ENCODE data around the gene VPS33B.

DNA sequence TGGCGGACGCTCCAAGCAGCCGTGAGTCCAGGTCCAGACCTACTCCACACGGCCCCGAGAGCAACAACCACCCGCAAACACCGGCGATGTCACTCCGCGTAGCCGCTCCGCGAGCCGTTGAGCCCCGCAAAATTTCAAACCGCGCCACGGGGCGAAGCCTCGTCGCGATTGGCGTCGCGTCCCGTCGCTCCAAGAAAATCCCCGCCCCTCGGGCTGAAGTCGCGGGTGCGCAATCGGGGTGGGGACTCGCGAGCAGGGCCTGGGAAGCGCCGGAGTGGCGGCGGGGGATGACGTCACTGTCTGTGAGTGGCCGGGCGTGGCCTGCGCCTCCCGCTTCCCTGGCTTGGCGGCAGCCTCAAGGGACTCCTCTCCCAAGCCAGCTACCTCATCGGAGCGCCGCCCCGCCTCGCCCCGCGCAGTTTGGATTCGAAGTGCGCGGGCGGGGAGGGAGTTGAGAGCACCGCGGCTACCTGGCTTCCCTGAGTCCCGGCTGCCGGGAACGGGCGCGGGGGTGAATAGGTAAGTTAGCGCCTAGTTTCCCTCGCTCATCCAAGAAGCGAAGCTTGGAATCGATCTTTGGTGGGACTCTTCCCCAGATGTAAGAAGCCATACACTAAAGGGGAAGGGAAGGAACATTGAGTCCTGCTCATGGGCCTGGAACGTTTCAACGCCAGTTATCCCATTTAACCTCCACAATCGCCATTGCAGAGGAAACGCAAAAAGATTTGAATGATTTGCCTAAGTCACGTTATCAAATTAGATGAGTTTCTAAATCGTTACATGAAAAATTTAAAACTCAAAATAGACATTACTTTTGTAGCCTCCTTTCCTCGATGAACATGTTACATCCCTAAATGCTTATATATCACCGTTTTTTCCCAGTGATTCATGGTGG is 27.7 kb downstream of the VPS33B start, which contains the start of gene PRC1:
- TF ChIP-seq, protein P1, sequence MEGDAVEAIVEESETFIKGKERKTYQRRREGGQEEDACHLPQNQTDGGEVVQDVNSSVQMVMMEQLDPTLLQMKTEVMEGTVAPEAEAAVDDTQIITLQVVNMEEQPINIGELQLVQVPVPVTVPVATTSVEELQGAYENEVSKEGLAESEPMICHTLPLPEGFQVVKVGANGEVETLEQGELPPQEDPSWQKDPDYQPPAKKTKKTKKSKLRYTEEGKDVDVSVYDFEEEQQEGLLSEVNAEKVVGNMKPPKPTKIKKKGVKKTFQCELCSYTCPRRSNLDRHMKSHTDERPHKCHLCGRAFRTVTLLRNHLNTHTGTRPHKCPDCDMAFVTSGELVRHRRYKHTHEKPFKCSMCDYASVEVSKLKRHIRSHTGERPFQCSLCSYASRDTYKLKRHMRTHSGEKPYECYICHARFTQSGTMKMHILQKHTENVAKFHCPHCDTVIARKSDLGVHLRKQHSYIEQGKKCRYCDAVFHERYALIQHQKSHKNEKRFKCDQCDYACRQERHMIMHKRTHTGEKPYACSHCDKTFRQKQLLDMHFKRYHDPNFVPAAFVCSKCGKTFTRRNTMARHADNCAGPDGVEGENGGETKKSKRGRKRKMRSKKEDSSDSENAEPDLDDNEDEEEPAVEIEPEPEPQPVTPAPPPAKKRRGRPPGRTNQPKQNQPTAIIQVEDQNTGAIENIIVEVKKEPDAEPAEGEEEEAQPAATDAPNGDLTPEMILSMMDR (IDR thresholded peaks at IDR 0.05) = no peak
- no peak for TF ChIP-seq ZFX (IDR thresholded peaks at IDR 0.05; ENCODE audit: borderline replicate concordance)

Measured in 22Rv1 (cell line).